Measurements from ENCODE around the gene TAF4.

DNA sequence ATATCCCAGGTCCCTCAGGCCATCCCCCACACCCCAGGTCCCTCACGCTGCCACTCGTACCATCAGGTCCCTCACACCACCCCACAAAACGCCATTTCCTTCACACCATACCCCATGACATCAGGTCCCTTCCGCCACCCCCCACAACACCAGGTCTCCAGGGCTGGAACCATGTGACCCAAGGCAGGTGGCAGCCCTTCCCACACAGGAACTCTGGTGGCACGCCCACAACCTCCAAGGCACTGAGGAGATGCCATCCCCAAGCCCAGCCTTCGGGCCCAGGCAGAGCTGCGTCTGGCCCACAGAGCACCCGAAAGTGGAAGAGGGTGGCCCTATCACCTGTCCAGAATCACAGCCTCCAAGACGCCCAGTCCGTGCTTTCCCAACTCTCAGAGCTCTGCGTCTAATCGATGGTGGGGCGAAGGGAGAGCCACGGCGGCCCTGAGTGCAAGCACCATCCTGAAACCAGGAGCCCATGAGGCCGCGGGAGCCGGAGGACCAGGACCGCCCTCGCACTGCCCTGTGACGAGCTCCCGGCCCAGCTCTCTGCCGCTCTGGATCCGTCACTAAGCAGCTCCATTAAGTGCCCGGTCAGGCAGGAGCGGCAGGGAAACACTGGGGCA, 12.7 kb downstream of the TAF4 start:
- TF ChIP-seq NFRKB (IDR thresholded peaks at IDR 0.05) (no peak), ARNT (IDR thresholded peaks at IDR 0.05) (no peak)

Measured in HEK293T (cell line).